RPMI8226 (cell line): ENCODE data around the gene TCF7.

Experiments used
- DNase-seq: peaks from one replicate; pipeline ENCODE4 v3.0.0-alpha.2; 2015

Gene TCF7

DNA sequence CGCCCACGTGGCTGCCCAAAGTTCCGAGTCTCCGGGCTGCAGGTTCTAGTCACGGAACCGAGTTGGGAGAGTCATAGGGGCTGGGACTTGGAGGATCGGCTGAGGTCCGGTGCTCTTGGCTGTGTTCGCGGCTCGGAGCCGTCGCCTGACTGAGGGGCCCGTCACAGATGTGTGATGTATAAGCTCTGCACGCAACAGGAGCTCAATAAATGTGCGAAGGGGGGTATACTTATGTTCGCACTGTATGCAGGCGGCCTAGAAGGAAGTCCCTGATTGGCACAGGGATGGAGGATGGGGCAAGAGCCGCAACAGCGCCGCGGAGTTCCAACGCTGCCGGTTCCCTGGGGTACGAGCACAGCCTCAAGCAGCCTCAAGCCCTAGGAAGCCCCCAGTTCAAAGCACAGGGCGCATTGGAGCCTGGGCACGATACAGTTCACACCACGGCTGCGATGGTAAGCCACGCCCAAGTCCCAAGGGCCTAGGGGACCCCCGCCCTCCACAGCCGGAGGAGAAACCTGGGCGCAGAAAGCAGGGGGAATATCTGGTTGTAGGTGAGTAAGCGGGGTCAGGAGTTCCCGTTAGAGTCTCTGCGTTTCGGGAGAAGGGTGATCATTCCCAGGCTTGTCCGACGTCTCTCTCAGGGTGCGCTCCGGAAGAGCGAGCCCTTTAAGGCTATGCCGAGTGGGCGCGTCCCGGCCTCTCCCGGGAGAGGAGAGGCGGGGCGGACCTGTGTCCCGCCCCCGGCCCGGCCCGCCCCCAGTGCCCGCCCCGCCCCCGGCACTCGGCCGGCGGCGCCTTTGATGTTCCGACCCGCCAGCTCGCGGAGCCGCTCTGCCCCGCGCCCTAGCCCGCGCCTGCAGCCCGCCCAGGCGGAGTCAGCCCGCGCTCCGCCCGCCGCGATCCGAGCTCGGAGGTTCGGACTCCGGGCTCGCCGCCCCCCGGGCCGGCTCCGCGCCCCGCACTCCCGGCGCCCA lies at the start of gene TCF7:
Gene TCF7 (plus strand): TSS at position 780 of the 974 bp plus-strand sequence. CDS start 226 bp downstream, outside the sequence.
- peak; percentile 82 for DNase-seq

DNA sequence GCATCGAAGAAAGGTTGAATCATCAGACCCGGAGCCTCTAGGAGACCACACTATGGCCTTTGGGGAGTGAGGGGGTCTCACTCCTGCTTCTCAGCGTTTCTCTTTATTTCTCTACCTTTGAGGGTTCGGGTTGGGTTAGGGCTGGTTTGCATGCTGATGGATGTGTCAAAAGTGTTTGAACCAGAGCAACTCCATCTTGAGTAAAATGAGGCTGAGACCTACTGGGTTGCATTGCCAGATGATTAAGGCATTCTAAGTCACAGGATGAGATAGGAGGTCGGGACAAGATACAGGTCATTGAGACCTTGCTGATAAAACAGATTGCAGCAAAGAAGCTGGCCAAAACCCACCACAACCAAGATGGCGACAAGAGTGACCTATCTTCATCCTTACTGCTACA lies 44.9 kb upstream of the TCF7 start:
- no peak for DNase-seq

DNA sequence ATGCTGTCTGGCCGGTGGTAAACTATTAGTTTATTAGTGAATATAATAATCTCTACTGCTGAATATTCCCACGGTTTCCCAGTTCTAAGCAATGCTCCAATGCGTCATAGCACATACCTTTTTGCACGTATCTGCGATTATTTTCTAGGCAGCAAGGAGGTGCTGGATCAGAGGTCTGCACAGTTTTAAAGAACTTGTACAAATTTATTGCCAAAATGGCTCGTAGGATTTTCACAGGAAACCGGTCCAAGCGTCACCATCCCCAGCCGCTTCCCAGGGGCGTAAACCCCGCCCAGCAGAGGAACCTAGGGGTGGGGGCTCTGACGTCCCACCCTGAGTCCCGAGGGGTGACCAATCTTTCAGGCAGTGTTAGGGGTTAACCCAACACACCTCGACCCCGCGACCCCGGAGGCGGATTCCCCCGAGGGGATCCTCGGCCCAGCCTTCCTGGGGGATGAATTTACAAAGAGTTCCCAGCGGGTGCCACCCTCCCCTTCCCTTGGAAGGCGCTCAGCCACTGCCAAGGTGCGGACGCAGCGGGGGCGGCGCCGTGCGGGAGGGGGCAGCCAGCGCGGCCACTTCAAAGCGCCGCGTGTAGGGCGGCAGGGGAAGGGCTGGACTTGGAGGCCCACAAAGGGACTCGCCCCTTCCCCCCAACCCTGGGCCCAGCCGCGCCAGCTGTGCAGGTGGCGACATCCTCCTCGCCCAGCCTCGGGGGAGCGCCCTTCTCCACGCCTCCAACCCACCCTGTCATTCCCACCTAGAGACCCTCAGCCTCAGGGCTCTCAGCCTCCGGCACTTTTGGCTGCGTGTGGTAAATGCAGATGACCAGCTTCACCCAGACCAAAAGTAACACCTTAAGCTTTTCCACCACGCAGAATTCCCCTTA lies 43.5 kb upstream of the TCF7 start:
- DNase-seq: no peak

DNA sequence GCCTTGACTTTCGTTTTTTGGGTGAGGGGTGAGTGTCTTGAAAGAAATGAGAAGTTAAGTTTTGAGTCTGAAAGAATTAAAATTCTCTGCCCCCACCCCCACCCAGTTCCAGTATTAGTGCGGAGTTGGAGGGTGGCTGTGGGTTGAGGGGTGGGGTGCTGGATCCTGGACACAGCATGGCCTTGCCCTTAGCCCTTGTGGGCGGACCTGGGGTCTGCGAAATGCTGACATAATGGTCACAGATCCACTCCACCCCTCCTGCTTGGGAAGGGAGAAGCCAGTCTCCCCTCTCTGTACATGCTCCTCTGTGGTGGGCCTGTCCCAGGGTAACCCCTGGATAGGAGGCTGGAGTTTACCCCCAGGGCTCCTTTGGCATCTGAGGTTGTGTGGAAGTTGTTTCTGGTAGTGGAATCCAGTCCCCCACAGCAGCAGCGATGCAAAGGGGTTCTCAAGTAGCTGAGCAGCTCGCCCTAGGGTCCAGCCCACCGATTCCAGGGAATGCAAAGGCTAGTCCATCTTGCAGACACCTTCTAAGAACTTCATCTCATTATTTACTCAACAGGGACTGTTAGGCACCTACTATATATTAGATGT lies 42.8 kb upstream of the TCF7 start:
- DNase-seq: no peak

DNA sequence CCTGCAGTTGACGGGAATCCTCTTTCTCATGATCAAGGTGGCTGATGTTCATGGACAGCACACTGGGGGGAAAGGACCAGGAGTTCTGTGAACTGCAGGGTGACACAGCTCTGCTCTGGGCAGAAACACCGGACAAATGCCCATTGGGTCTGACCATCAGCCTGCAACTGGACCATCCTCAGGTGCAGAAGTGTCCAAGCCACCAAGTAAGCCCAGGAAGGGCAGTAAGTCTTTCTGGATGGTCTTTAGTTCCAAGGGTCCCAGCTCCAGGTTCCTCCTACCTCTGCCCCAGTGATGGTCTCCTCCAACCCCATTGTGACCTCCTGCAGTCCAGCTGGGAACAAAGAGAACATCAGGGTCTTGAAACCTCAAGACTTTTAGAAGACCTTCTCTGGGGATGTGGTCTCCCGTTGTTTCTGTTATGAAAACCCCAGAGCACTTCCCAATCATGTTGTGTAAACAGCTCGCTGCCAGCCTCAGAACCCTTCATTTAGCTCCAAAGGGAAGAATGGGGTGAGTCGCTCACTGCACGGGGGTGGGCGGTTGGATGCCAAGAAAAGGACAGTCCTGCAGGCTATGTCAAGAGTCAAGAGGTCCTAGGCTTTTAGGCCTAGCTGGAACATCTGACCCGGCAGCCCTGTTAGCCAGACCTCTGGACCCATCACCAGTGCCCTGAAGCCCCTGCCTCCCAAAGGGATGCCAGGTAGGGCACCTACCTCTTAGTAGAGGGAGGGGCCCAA lies 41.8 kb upstream of the TCF7 start:
- no peak for DNase-seq

DNA sequence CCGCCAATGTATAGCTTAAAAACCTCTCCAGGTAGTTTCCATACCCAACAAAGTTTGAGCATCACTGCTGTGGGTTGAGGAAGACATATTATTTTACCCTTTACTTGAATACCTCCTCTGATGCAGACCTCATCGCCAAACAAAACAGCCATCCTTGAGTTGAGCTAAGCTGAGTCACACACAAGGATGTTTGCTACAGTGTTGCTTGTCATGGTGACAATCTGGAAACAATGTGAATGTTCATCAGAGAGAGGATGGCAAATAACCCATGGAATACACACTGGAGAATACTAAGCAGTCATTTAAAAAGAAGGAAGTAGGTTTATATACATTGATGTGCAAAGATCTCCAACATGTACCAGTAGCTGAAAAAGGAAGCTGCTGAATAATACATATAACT lies 41.1 kb upstream of the TCF7 start:
- no peak for DNase-seq

DNA sequence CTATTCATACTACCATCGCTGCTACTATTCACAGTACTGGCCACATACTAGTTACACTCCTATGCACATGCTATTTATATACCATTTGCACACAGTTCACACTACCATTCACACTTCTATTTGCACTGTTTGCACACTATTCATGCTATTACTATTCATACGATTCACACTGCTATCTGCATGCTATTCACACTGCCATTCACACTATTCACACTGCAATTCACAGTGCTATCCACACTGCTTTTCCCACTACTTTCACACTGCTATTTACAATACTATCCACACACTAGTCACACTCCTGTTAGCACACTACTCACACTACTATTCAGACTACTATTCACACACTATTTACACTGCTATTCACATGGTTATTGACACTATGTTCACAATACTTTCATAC lies 39.4 kb upstream of the TCF7 start:
- DNase-seq: no peak

DNA sequence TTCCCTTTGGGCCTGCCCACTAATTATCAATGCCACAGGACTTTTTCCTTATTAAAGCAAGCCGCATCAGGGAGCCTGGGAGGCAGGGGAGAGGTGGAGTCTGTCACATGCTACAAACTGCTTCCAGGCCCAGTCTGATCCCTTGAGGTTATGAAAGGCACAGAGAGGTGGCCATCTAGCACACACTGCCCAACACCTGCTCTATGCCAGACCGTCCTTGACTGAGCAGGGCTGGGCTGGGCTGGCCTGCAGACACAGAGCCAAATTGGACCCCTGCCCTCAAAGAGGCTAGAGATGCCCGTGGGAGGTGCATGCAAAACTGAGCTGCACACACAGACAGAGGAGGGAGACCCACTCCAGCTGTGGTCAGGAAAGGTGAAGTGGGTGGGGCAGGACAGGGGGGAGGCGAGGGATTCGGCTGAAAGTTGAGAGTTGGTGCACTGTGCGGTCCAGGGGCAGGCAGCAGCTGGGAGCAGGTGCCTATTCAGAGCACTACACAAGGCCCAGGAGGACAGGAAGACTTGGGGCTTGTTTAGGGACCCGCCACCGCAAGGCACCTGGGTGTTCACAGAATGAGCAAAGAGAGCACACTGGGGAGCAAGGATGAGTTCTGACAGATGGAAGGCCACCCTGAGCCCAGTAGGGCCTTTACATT lies 36.4 kb upstream of the TCF7 start:
- no peak for DNase-seq

DNA sequence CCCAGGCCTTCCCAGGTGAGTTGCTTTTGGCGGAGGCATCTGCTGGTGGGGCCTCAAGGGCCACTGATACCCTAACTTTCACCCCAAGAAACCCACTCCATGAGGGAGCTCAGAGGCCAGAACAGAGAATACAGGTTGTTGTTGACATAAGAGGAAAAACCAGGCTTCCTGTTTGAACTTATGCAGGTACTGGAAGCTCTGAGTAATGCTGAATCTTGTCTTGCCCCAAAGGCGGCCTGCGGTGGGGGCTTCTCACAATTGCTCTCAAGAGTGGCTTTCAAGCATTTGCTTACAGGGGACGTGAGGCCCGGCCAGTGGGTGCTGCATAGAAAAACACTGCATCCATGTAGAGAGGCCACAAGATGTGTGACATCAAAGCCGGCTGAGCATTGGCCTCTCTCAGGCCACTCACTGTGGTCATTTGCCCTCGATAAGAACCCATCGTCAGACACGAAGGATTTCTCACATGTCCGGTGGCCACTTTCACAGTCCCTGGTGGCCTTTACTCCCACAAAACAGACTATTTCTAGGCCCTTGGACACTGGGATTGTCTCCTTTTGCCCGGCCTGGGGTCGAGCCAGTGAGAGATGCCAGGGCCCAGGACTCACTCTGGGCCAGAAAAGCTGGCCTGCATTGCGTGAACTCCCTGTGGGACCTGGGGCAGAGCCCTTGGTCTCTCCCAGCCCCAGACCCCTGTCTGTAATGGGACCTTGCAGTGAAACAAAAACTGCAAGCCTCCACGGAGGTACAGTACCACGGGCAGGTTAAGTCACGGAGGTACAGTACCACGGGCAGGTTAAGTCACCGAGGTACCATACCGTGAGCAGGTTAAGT lies 34.5 kb upstream of the TCF7 start:
- no peak for DNase-seq

DNA sequence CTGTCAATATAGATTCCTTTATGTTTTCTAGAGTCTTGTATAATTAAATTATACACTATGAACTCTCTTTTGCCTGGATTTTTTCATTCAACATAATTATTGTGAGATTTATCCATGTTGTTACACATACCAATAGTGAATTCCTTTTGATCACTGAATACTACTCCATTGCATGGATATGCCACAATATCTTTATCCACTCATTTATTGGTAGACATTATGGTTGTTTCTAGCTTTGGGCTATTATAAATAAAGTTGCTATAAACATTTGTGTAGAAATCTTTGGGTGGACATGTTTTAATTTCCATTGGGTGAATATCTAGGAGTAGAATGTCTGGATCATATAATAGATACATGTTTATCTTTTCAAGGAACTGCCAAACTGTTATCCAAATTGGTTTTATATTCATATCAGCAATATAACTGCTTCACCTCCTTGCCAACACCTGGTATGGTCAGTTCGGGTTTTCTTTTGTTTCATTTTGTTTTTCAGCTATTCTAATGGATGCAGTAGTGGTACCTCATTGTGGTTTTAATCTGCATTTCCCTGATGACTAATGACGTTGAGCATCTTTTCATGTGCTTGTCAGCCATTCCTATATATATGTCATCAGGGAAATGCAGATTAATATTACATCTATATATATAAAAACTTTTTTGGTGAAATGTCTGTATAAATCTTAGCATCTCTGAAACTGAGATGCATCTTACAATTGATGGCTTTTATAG lies 32.1 kb upstream of the TCF7 start:
- DNase-seq: no peak

DNA sequence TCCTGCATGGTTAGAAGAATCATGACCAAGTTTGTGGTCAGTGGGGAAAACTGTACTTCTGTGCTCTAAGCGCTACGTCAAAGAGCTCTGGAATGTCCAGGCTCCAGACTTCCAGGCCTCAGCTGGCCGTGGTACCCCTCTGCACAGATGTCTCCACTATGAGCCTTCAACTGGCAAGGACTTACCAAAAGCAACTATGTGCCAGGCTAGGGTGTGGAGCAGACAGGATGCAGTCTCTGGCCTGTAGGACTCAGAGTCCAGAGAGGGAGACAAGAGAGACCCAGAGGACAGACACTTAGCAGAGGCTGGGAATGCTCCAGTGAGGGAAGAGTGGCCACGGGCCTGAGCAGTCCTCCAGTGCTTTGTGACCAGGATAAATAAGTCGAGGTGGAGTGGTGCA lies 31.0 kb upstream of the TCF7 start:
- DNase-seq: no peak

DNA sequence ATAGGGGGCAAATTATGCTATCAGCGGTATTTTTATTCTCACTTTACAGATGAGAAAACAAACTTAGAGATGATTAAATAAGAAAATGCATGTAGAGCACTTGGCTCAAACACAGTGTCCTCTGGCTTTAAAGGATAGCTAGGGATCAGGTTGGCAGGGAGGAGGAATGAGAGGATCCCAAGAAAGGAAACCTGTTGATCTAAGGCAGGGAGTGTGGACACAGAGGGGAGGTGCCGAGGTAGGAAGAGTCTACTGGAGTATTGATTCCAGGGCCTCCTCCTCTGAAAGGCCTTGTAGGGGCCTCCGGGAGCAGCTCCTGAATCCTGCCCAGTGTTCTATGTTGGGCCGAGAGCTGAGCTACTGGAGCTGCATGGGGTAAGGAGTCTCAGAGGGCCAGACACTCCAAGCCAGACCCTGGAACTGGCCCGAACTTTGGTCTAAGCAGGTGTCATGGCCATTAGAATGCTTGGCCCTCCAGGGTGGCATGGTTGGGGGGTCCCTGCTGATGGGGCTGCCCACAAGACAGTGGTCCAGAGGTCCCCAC lies 30.4 kb upstream of the TCF7 start:
- DNase-seq: no peak

DNA sequence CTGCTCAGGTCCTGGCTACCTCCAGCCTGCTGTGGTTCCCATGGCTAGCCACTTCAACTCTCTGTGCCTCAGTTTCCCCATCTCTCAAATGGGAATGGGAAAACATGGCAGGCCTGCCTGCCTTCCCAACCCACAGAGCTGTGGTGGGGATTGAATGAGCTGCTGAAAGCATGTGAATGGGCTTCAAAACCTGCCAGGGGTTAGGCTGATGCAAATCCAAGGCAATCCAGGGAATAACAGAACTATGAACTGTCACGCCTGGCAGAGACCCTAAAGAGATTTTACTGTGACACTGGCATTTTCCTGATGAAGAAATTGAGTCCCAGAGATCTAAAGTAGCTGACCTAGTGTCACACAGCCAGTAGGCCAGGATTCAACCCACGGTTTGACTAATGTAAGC lies 29.9 kb upstream of the TCF7 start:
- DNase-seq: no peak

DNA sequence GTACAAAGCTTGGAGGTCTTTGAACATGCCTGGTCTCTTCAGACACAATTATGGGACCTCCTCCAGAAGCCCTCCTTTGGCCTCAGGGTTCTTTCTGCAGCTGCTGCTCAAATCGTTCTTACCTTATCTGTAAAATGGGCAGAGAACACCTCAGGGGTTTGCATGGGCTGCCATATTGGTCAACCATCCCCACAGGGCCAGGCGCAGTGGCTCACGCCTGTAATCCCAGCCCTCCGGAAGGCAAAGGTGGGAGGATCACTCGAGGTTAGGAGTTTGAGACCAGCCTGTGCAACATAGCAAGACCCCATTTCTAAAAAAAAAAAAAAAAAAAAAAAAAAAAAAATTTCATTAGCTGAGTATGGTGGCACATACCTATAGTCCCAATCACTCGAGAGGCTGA lies 29.1 kb upstream of the TCF7 start:
- DNase-seq: no peak

DNA sequence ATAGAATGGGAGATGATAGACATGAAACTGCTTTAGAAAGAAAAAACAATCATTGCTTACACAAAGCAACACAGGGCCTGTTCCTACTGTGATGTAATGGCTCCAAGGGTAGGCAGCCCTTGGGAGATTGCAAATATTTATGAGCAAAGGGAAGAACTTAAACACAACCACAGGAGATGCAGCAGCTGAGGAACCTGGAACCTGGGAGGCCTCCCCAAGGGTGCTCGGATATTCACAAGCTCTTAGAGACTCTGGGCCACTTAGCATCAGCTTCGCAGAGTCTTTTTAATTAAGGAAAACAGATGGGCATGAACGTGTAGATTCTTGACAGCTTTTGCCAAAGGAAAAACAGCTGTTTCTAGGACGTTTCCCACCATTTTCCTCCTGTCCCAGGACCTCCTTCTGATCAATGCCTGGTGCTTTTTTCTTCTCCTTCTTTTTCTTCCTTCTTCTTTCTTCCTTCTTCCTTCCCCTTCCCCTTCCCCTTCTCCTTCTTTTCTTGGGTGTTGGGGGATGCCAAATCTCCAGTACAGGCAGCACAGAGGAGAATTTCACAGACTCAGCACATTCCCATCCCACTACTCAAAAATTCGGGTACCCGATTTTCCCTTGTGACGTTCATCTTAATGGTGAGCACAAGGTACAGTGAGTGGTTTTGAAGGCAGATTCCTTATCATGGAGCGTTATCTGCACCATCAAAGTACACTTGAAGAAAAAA lies 28.1 kb upstream of the TCF7 start:
- DNase-seq: no peak

DNA sequence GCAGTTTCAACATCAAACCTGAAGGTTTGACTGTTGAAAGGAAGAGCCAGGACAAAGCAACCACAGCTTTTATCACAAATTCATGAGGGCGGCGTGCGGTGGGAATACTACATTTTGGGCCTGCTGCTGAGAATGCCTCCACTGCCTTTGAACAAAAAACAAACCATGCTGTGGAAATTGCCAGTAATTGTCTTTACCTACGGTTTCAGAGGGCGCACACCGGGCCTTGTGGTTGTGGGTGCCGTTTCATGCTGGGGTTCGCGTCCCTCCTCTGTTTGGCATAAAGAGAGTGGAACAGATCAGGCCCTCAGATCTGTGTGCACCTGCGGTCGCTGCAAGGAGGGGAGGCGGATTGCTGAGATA lies 27.6 kb upstream of the TCF7 start:
- no peak for DNase-seq

DNA sequence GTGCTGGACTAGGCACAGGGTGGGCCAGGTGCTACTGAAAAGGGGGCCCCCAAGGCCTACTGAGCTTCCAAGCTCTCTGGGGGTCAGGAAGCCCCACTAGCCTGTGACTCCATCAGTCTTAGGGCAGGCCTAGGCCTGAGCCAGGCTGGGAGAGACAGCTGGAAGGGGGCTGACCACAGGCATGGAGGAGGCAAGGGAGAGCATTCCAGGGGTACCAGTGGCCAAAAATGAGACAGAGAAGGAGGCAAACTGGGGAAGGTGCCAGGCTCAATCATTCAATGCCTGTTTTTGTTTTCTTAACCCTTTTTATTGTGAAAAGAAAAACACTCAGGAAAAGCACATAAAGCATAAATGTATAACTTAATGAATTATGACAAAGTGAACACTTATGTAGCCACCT lies 26.2 kb upstream of the TCF7 start:
- DNase-seq: no peak

DNA sequence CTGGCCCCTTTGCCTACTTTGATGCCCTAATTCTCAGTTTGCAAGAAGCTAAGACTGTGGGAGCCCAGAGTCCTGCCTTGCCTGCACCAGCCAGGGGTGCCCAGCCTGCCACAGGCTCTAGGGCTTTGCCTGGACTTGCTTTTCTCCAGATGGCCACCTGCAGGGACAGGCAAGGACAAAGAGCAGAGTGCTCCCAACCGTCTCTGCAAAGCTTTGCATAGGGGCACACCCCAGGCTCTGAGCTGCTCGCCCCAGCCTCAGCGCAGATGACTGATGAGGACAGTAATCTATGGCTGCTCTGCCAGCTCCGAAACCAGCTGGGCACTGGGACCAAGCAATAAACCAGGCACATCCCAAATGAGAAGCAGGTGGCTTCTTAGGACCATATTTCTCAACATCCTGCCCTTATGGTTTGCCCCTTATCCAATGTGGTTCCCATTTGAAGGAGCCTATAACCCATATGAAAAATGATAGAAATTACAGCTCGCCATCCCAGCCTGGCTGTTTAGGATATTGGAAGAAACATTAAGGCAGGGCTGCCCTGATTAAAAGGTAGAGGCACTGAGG lies 25.4 kb upstream of the TCF7 start:
- no peak for DNase-seq

DNA sequence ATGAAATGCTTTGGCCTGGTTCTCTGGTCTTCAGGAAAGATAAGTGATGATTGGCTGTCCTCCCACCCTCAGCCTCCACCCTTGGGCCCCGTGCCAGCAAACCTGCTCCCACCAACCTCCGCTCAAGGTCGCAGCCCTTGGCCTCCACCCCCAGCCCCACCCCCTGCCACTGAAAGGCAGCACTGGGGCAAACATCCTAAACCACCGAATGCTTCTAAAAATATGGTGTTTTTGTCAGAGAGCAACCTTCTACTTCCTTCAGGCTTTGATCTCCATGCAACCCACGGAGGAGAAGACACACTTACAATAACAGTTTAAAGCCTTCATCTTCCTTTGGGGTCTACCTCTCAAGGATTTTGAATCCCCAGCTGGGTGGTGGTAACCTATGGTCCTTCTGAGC lies 24.0 kb upstream of the TCF7 start:
- DNase-seq: no peak
